IMR-90 (cell line): Measurements from ENCODE around the gene SYNPO.

Source experiments
- CEBPB ChIP-seq: IDR thresholded peaks from 2 replicates; pipeline ENCODE4 v1.6.1; 2012; ENCODE audit warnings: low read depth, low read length, improper control_type of control experiment
- MAFK ChIP-seq: IDR thresholded peaks from 2 replicates; pipeline ENCODE4 v1.6.1; 2012; ENCODE audit warnings: low read depth, low read length, improper control_type of control experiment
- MXI1 ChIP-seq: IDR thresholded peaks from 2 replicates; pipeline ENCODE4 v1.6.1; 2012; ENCODE audit warnings: low read depth, mild to moderate bottlenecking, low read length, moderate library complexity, borderline replicate concordance
- NFE2L2 ChIP-seq: fragments of 150-350 bp; IDR thresholded peaks from 2 replicates; pipeline ENCODE4 v1.6.1; 2016; ENCODE audit warnings: low read depth, mild to moderate bottlenecking, low read length
- POLR2A ChIP-seq: IDR thresholded peaks from 2 replicates; pipeline ENCODE4 v1.6.1; 2012; ENCODE audit warnings: mild to moderate bottlenecking, low read depth, low read length
- RAD21 ChIP-seq: IDR thresholded peaks from 2 replicates; pipeline ENCODE4 v1.6.1; 2012; ENCODE audit warnings: low read length, improper control_type of control experiment
- RCOR1 ChIP-seq: IDR thresholded peaks from 2 replicates; pipeline ENCODE4 v1.6.1; 2012; ENCODE audit warnings: mild to moderate bottlenecking, low read length, improper control_type of control experiment; ENCODE audit not compliant: insufficient replicate concordance
- RFX5 ChIP-seq: IDR thresholded peaks from 2 replicates; pipeline ENCODE4 v1.8.0; 2012; ENCODE audit warnings: low read depth, mild to moderate bottlenecking, low read length, moderate library complexity
- SMC3 ChIP-seq: fragments of 150-350 bp; IDR thresholded peaks from 2 replicates; pipeline ENCODE4 v1.6.1; 2016; ENCODE audit warnings: low read depth, mild to moderate bottlenecking, antibody characterized with exemption, low read length, moderate library complexity
- TF ChIP-seq, protein P1 (sequence below): conservative IDR thresholded peaks from 2 replicates; pipeline ENCODE4 v1.5.1; 2012; ENCODE audit warnings: mild to moderate bottlenecking, low read depth, low read length, improper control_type of control experiment
- TF ChIP-seq, protein P2 (sequence below): fragments of 150-350 bp; IDR thresholded peaks from 2 replicates; pipeline ENCODE4 v1.6.1; 2016; ENCODE audit warnings: low read depth, mild to moderate bottlenecking, low read length, moderate library complexity, borderline replicate concordance
- TF ChIP-seq, protein P3 (sequence below): fragments of 150-350 bp; IDR thresholded peaks from 2 replicates; pipeline ENCODE4 v1.6.1; 2017; ENCODE audit warnings: mild to moderate bottlenecking, antibody characterized with exemption, low read length, low read depth

DNA sequence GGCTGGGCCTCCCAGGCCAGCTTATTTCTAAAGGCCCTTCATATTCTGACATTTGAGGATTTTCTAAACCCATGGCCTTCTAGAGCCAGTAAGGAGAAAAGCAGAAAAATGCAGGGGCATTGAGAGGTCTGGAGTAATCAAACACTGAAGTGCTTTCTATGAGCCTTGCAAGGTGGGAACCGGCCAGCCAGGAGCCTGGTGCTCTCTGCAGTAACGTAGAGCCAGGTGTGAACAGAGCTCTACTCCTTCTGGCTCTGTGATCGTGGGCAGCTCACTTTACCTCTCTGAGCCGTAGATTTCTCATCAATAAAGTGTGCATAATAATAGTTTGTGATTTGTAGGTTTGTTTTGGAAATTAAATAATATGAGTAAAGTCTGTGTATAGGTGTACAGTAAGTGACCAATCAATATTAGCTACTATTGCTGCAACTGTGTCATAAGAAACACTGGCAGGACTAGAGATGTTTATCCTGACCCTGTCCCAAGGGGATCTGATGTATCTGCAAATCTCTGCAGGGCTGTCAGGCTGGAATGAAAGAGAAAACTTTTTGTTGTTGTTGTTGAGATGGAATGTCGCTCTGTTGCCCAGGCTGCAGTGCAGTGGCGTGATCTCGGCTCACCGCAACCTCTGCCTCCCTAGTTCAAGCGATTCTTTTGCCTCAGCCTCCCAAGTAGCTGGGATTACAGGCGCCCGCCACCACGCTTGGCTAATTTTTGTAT, 2.7 kb downstream of the SYNPO start:
- TF ChIP-seq RAD21 (no peak), POLR2A (no peak), SMC3 (no peak), CEBPB (no peak), MAFK (no peak), NFE2L2 (no peak), MXI1 (no peak), RFX5 (no peak), RCOR1 (no peak)
- TF ChIP-seq, protein P1, sequence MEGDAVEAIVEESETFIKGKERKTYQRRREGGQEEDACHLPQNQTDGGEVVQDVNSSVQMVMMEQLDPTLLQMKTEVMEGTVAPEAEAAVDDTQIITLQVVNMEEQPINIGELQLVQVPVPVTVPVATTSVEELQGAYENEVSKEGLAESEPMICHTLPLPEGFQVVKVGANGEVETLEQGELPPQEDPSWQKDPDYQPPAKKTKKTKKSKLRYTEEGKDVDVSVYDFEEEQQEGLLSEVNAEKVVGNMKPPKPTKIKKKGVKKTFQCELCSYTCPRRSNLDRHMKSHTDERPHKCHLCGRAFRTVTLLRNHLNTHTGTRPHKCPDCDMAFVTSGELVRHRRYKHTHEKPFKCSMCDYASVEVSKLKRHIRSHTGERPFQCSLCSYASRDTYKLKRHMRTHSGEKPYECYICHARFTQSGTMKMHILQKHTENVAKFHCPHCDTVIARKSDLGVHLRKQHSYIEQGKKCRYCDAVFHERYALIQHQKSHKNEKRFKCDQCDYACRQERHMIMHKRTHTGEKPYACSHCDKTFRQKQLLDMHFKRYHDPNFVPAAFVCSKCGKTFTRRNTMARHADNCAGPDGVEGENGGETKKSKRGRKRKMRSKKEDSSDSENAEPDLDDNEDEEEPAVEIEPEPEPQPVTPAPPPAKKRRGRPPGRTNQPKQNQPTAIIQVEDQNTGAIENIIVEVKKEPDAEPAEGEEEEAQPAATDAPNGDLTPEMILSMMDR: no peak
- TF ChIP-seq, protein P2, sequence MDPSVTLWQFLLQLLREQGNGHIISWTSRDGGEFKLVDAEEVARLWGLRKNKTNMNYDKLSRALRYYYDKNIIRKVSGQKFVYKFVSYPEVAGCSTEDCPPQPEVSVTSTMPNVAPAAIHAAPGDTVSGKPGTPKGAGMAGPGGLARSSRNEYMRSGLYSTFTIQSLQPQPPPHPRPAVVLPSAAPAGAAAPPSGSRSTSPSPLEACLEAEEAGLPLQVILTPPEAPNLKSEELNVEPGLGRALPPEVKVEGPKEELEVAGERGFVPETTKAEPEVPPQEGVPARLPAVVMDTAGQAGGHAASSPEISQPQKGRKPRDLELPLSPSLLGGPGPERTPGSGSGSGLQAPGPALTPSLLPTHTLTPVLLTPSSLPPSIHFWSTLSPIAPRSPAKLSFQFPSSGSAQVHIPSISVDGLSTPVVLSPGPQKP: no peak
- TF ChIP-seq, protein P3, sequence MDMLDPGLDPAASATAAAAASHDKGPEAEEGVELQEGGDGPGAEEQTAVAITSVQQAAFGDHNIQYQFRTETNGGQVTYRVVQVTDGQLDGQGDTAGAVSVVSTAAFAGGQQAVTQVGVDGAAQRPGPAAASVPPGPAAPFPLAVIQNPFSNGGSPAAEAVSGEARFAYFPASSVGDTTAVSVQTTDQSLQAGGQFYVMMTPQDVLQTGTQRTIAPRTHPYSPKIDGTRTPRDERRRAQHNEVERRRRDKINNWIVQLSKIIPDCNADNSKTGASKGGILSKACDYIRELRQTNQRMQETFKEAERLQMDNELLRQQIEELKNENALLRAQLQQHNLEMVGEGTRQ: no peak
